ENCODE results near the gene LRP5. TPM values are rescaled to one million over a fixed set of nuclear protein-coding genes. Genes with fewer than 3 reads are reported as not detected.
"Not testable (repeated sequence)": the region's sequence is repeated elsewhere in the genome, so short reads cannot be mapped to it uniquely, and the experiment has no call there.

The LRP5 gene
- total RNA-seq, 1 experiment from 2014 or later = 15.4 TPM

GRCh38 chr11:68458340-68458739, 145.9 kb downstream of the LRP5 start:
- in situ Hi-C loops (cut with HindIII; ENCODE audit: low pct_unique_long_range_greater_than_20kb, low sequenced_read_pairs); DNase-seq (ENCODE audit: low read depth): not testable (repeated sequence)

GRCh38 chr11:68459886-68460740, 147.7 kb downstream of the LRP5 start:
- in situ Hi-C loops (cut with HindIII; ENCODE audit: low pct_unique_long_range_greater_than_20kb, low sequenced_read_pairs) = no loop called here
- peak; percentile 97 for DNase-seq (ENCODE audit: low read depth)

GRCh38 chr11:68460741-68461574, 148.6 kb downstream of the LRP5 start, which contains the start of gene PPP6R3:
Gene PPP6R3, plus strand, starts transcription at chr11:68460752. Its CDS starts 76,913 bp downstream, at chr11:68537665.
- in situ Hi-C loops (cut with HindIII; ENCODE audit: low pct_unique_long_range_greater_than_20kb, low sequenced_read_pairs) = no loop called here
- peak; percentile 71 for DNase-seq (ENCODE audit: low read depth)

GRCh38 chr11:68461575-68461917, 149.2 kb downstream of the LRP5 start:
- in situ Hi-C loops (cut with HindIII; ENCODE audit: low pct_unique_long_range_greater_than_20kb, low sequenced_read_pairs) = no loop called here
- DNase-seq (ENCODE audit: low read depth) = no peak

- DNase-seq (ENCODE audit: low read depth) = no peak
- in situ Hi-C loops (cut with HindIII; ENCODE audit: low pct_unique_long_range_greater_than_20kb, low sequenced_read_pairs) = no loop called here
Observed at GRCh38 chr11:68463714-68464113, 151.3 kb downstream of the LRP5 start.

GRCh38 chr11:68467201-68467834, 154.9 kb downstream of the LRP5 start:
- in situ Hi-C loops (cut with HindIII; ENCODE audit: low pct_unique_long_range_greater_than_20kb, low sequenced_read_pairs) = no loop called here

GRCh38 chr11:68468217-68468828, 155.9 kb downstream of the LRP5 start:
- in situ Hi-C loops (cut with HindIII; ENCODE audit: low pct_unique_long_range_greater_than_20kb, low sequenced_read_pairs) = no loop called here
- no peak for DNase-seq (ENCODE audit: low read depth)

More at GRCh38 chr11:68467201-68467834, 154.9 kb downstream of the LRP5 start:
- DNase-seq (ENCODE audit: low read depth) = no peak

- in situ Hi-C loops (cut with HindIII; ENCODE audit: low pct_unique_long_range_greater_than_20kb, low sequenced_read_pairs) = no loop called here
- DNase-seq (ENCODE audit: low read depth) = no peak
Observed at GRCh38 chr11:68469122-68469521, 156.7 kb downstream of the LRP5 start.

- in situ Hi-C loops (cut with HindIII; ENCODE audit: low pct_unique_long_range_greater_than_20kb, low sequenced_read_pairs) = no loop called here
- DNase-seq (ENCODE audit: low read depth) = no peak
Observed at GRCh38 chr11:68469642-68470041, 157.3 kb downstream of the LRP5 start.

- in situ Hi-C loops (cut with HindIII; ENCODE audit: low pct_unique_long_range_greater_than_20kb, low sequenced_read_pairs) = no loop called here
- no peak for DNase-seq (ENCODE audit: low read depth)
Observed at GRCh38 chr11:68470304-68470811, 158.0 kb downstream of the LRP5 start.

- DNase-seq (ENCODE audit: low read depth) = no peak
- in situ Hi-C loops (cut with HindIII; ENCODE audit: low pct_unique_long_range_greater_than_20kb, low sequenced_read_pairs) = no loop called here
Observed at GRCh38 chr11:68471360-68472340, 159.3 kb downstream of the LRP5 start.

- in situ Hi-C loops (cut with HindIII; ENCODE audit: low pct_unique_long_range_greater_than_20kb, low sequenced_read_pairs) = no loop called here
- DNase-seq (ENCODE audit: low read depth) = no peak
Observed at GRCh38 chr11:68472778-68473177, 160.4 kb downstream of the LRP5 start.

GRCh38 chr11:68473693-68474092, 161.3 kb downstream of the LRP5 start:
- no peak for DNase-seq (ENCODE audit: low read depth)
- in situ Hi-C loops (cut with HindIII; ENCODE audit: low pct_unique_long_range_greater_than_20kb, low sequenced_read_pairs) = no loop called here

GRCh38 chr11:68475626-68476025, 163.2 kb downstream of the LRP5 start:
- in situ Hi-C loops (cut with HindIII; ENCODE audit: low pct_unique_long_range_greater_than_20kb, low sequenced_read_pairs); DNase-seq (ENCODE audit: low read depth): not testable (repeated sequence)

GRCh38 chr11:68479390-68479789, 167.0 kb downstream of the LRP5 start:
- DNase-seq (ENCODE audit: low read depth) = no peak
- in situ Hi-C loops (cut with HindIII; ENCODE audit: low pct_unique_long_range_greater_than_20kb, low sequenced_read_pairs) = no loop called here

GRCh38 chr11:68480193-68480592, 167.8 kb downstream of the LRP5 start:
- in situ Hi-C loops (cut with HindIII; ENCODE audit: low pct_unique_long_range_greater_than_20kb, low sequenced_read_pairs) = no loop called here
- DNase-seq (ENCODE audit: low read depth) = no peak

- in situ Hi-C loops (cut with HindIII; ENCODE audit: low pct_unique_long_range_greater_than_20kb, low sequenced_read_pairs) = no loop called here
- no peak for DNase-seq (ENCODE audit: low read depth)
Observed at GRCh38 chr11:68480852-68481510, 168.6 kb downstream of the LRP5 start.

All from Caki2 (cell line).